ENCODE data around the gene BRINP2. TPM values are rescaled to one million over a fixed set of nuclear protein-coding genes. Genes with fewer than 3 reads are reported as not detected.

BRINP2 gene
- total RNA-seq, 1 donor, result not detected

- H3K4me3 ChIP-seq (ENCODE audit: low read depth, low read length), result no peak overlapping the region
- TF ChIP-seq, protein P1, sequence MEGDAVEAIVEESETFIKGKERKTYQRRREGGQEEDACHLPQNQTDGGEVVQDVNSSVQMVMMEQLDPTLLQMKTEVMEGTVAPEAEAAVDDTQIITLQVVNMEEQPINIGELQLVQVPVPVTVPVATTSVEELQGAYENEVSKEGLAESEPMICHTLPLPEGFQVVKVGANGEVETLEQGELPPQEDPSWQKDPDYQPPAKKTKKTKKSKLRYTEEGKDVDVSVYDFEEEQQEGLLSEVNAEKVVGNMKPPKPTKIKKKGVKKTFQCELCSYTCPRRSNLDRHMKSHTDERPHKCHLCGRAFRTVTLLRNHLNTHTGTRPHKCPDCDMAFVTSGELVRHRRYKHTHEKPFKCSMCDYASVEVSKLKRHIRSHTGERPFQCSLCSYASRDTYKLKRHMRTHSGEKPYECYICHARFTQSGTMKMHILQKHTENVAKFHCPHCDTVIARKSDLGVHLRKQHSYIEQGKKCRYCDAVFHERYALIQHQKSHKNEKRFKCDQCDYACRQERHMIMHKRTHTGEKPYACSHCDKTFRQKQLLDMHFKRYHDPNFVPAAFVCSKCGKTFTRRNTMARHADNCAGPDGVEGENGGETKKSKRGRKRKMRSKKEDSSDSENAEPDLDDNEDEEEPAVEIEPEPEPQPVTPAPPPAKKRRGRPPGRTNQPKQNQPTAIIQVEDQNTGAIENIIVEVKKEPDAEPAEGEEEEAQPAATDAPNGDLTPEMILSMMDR (IDR thresholded peaks at IDR 0.05; ENCODE audit: insufficient read depth, low read depth, low read length), result no peak
- no peak for DNase-seq (ENCODE audit: low read depth)
Observed at GRCh38 chr1:177229781-177230180, 59.0 kb downstream of the BRINP2 start.

GRCh38 chr1:177230228-177231016 lies 59.7 kb downstream of the BRINP2 start:
- no peak for DNase-seq (ENCODE audit: low read depth)
- H3K4me3 ChIP-seq (ENCODE audit: low read depth, low read length), result no peak overlapping the region
- TF ChIP-seq, protein P1 (IDR thresholded peaks at IDR 0.05; ENCODE audit: insufficient read depth, low read depth, low read length), result no peak

DNA sequence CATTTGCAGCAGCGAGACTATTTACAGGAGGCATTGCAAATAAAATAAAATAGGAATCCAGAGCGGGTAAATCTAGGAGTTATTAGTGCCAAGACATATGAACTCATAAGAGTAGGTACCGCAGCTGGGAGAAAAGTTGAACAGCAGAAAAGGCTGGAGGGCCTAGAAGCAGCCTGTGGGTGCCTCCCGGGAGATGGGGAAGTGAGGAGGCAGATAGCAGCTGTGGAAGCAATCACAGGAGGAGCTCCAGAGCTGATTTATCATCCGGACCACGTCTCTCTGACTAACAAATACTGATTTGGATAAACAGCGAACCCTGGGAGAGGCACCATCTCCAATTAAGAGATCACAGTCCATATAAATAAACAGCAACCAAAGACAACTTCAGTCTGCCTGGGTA lies 64.6 kb downstream of the BRINP2 start:
- TF ChIP-seq, protein P1 (IDR thresholded peaks at IDR 0.05; ENCODE audit: insufficient read depth, low read depth, low read length), result no peak
- H3K4me3 ChIP-seq (ENCODE audit: low read depth, low read length), result no peak overlapping the region
- DNase-seq (ENCODE audit: low read depth), result no peak

DNA sequence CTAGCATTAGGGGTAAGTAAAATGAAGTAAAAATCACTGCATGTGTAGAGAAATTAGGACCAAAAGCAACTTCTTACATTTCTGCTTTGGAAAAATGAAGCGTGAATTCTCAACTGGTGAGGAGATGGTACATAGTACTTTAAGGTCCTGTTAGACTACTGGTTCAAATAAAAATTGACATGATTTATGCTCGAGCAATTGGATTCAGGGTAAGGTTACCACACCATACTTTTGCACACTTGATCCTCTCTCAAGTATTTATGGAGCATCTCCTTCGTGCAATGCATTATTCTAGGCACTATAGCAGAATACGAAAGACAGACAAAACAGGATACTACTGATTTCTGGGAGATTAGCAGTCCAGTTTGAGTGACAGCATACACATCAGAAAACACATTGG lies 66.2 kb downstream of the BRINP2 start:
- TF ChIP-seq, protein P1 (IDR thresholded peaks at IDR 0.05; ENCODE audit: insufficient read depth, low read depth, low read length), result no peak
- H3K4me3 ChIP-seq (ENCODE audit: low read depth, low read length), result no peak overlapping the region
- DNase-seq (ENCODE audit: low read depth), result no peak

GRCh38 chr1:177238967-177239366 lies 68.2 kb downstream of the BRINP2 start:
- no peak for DNase-seq (ENCODE audit: low read depth)
- TF ChIP-seq, protein P1 (IDR thresholded peaks at IDR 0.05; ENCODE audit: insufficient read depth, low read depth, low read length), result no peak
- H3K4me3 ChIP-seq (ENCODE audit: low read depth, low read length), result no peak overlapping the region

DNA sequence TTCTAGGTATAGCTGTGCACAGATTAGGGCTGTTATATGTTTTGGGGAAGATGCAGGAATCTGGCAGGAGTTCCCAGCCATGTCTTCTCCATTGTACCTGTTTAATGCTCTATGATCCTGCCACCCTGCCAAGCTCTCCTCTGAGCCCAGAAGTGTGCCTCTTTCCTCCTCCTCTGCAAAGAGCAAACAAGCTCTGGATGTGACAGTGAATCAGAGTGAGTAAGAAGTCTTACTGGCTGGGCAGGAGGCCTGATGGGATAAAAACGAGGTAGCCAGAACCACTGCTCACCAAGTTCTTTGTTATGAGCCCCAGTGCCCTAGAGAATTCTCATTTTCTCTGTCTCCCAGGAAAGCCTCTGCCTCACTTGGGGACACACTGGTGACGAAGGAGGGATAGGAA lies 69.0 kb downstream of the BRINP2 start:
- H3K4me3 ChIP-seq (ENCODE audit: low read depth, low read length), result no peak overlapping the region
- TF ChIP-seq, protein P1 (IDR thresholded peaks at IDR 0.05; ENCODE audit: insufficient read depth, low read depth, low read length), result no peak
- no peak for DNase-seq (ENCODE audit: low read depth)

GRCh38 chr1:177243773-177244172 lies 73.0 kb downstream of the BRINP2 start:
- TF ChIP-seq, protein P1 (IDR thresholded peaks at IDR 0.05; ENCODE audit: insufficient read depth, low read depth, low read length), result no peak
- H3K4me3 ChIP-seq (ENCODE audit: low read depth, low read length), result no peak overlapping the region
- DNase-seq (ENCODE audit: low read depth), result no peak

Data from fibroblast of villous mesenchyme (primary cell).